Measurements from ENCODE around the gene KRTAP10-12. TPM values are rescaled to one million over a fixed set of nuclear protein-coding genes. Genes with fewer than 3 reads are reported as not detected.

Gene KRTAP10-12
- polyA plus RNA-seq, 1 of the 3 experiments (the other 2 are of a cell fraction), result not detected

- H3K4me2 ChIP-seq, result no peak overlapping the region
- H3K36me3 ChIP-seq (replicated peaks in 1 of 2; ENCODE audit: control insufficient read depth in 1 of 2, insufficient read depth in 2 of 2, low read length in 1 of 2), result no peaks in the 10 kb centered on the region
- H3K79me2 ChIP-seq (ENCODE audit: insufficient read depth), result no peaks in the 10 kb centered on the region
- peaks cover 38% of the 10 kb centered on the region; the same call in 1 of the 2 replicates for H3K27me3 ChIP-seq (ENCODE audit: insufficient read depth)
- ChIA-PET CTCF (interaction anchor here (0.6 kb wide), 1 partner anchor 26 kb away, joined by 3 read pairs; no protein-coding TSS in a partner anchor), POLR2A (no interaction called here)
- no peak overlapping the region for H3K27ac ChIP-seq (ENCODE audit: low read depth in 2 of 2, low read length in 1 of 2)
- no peak overlapping the region for H3K4me3 ChIP-seq (ENCODE audit: low read depth in 2 of 2, low read length in 1 of 2)
- WGBS (ENCODE audit: low lambda C conversion rate), result 57% methylated on average over 13 of the region's 23 CpGs
- H3K9ac ChIP-seq, result no peak overlapping the region
- no peaks in the 10 kb centered on the region for H3K4me1 ChIP-seq (ENCODE audit: control insufficient read depth in 1 of 2, insufficient read depth in 2 of 2, low read depth in 1 of 2, low read length in 1 of 2)
- H3K9me2 ChIP-seq, result no peaks in the 10 kb centered on the region
- no peaks in the 10 kb centered on the region for H3F3A ChIP-seq (replicated peaks; ENCODE audit: insufficient read depth)
- no peak overlapping the region for H2AFZ ChIP-seq (ENCODE audit: low read depth)
- TF ChIP-seq GATA2 (CRISPR knock-in tag; IDR thresholded peaks at IDR 0.05), result no peak
- TF ChIP-seq USF1 (IDR thresholded peaks at IDR 0.05; ENCODE audit: borderline replicate concordance, low read depth), result no peak
- no peaks in the 10 kb centered on the region for H3K9me3 ChIP-seq
- no peaks in the 10 kb centered on the region for H4K20me1 ChIP-seq (ENCODE audit: insufficient read depth)
- DNase-seq, result no peak
Observed at GRCh38 chr21:44729336-44730027, 32.5 kb downstream of the KRTAP10-12 start.

DNA sequence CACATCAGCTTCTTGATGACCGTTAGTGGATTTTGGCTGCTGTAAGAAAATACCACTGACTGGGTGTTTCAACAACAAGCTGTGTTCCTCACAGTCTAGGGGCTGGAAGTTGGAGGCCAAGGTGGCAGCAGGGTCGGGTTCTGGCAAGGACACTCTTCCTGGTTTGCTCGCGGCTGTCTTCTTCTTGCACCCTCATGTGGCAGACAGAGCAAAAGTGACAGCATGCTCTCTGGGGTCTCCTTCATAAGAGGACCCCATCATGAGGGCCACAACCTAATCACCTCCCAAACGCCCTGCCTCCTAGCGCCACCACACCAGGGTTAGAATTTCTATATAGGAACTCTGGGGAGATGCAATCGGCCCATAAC lies 33.0 kb downstream of the KRTAP10-12 start:
- Histone ChIP-seq H3K9me2 (no peaks in the 10 kb centered on the region), H2AFZ (ENCODE audit: low read depth) (no peak overlapping the region), H3K79me2 (ENCODE audit: insufficient read depth) (no peaks in the 10 kb centered on the region), H3K9ac (no peak overlapping the region), H3K27ac (ENCODE audit: low read depth in 2 of 2, low read length in 1 of 2) (no peak overlapping the region), H3F3A (replicated peaks; ENCODE audit: insufficient read depth) (no peaks in the 10 kb centered on the region), H3K27me3 (ENCODE audit: insufficient read depth) (peaks cover 38% of the 10 kb centered on the region; the same call in 1 of the 2 replicates), H3K4me2 (no peak overlapping the region), H3K4me1 (ENCODE audit: control insufficient read depth in 1 of 2, insufficient read depth in 2 of 2, low read depth in 1 of 2, low read length in 1 of 2) (no peaks in the 10 kb centered on the region), H4K20me1 (ENCODE audit: insufficient read depth) (no peaks in the 10 kb centered on the region), H3K36me3 (replicated peaks in 1 of 2; ENCODE audit: control insufficient read depth in 1 of 2, insufficient read depth in 2 of 2, low read length in 1 of 2) (no peaks in the 10 kb centered on the region), H3K4me3 (ENCODE audit: low read depth in 2 of 2, low read length in 1 of 2) (no peak overlapping the region), H3K9me3 (no peaks in the 10 kb centered on the region)
- ChIA-PET CTCF (interaction anchor here (0.6 to 1.3 kb wide), 2 partner anchors 26 to 63 kb away, joined by 3 to 5 read pairs; no protein-coding TSS in a partner anchor), POLR2A (no interaction called here)
- WGBS (ENCODE audit: low lambda C conversion rate), result 24% methylated on average over 4 of the region's 7 CpGs
- TF ChIP-seq MEF2A (IDR thresholded peaks at IDR 0.05; ENCODE audit: borderline replicate concordance, low read depth) (no peak), TCF12 (IDR thresholded peaks at IDR 0.05) (no peak), RFX5 (IDR thresholded peaks at IDR 0.05; ENCODE audit: low read length) (no peak), POLR2AphosphoS5 (IDR thresholded peaks at IDR 0.05; ENCODE audit: low read depth, low read length) (no peak), EP300 (IDR thresholded peaks at IDR 0.05; ENCODE audit: borderline replicate concordance in 1 of 2, low read depth in 1 of 2, low read length in 1 of 2) (no peak), ELF1 (IDR thresholded peaks at IDR 0.05) (no peak), FOXM1 (IDR thresholded peaks at IDR 0.05; ENCODE audit: low read depth) (no peak)
- DNase-seq, result no peak

GRCh38 chr21:44730951-44731579 lies 34.1 kb downstream of the KRTAP10-12 start:
- POLR2A ChIA-PET, result no interaction called here
- CTCF ChIA-PET, result interaction anchor here (1.3 kb wide), 1 partner anchor 62 kb away, joined by 5 read pairs; no protein-coding TSS in a partner anchor
- Histone ChIP-seq H3K27ac (ENCODE audit: low read depth in 2 of 2, low read length in 1 of 2) (no peak overlapping the region), H3K27me3 (ENCODE audit: insufficient read depth) (peaks cover 38% of the 10 kb centered on the region; the same call in 1 of the 2 replicates), H3K9ac (no peak overlapping the region), H3F3A (replicated peaks; ENCODE audit: insufficient read depth) (no peaks in the 10 kb centered on the region), H3K79me2 (ENCODE audit: insufficient read depth) (no peaks in the 10 kb centered on the region), H3K4me3 (ENCODE audit: low read depth in 2 of 2, low read length in 1 of 2) (no peak overlapping the region), H3K9me3 (no peaks in the 10 kb centered on the region), H3K4me1 (ENCODE audit: control insufficient read depth in 1 of 2, insufficient read depth in 2 of 2, low read depth in 1 of 2, low read length in 1 of 2) (no peaks in the 10 kb centered on the region), H2AFZ (ENCODE audit: low read depth) (no peak overlapping the region), H3K36me3 (replicated peaks in 1 of 2; ENCODE audit: control insufficient read depth in 1 of 2, insufficient read depth in 2 of 2, low read length in 1 of 2) (no peaks in the 10 kb centered on the region), H3K4me2 (no peak overlapping the region), H3K9me2 (no peaks in the 10 kb centered on the region), H4K20me1 (ENCODE audit: insufficient read depth) (no peaks in the 10 kb centered on the region)
- no peak for DNase-seq
- 26% methylated on average over 9 of the region's 9 CpGs for WGBS (ENCODE audit: low lambda C conversion rate)
- no peak for TF ChIP-seq FOXM1 (IDR thresholded peaks at IDR 0.05; ENCODE audit: low read depth)
- TF ChIP-seq FOXJ3 (CRISPR knock-in tag; IDR thresholded peaks at IDR 0.05), result no peak
- no peak for TF ChIP-seq EP300 (IDR thresholded peaks at IDR 0.05; ENCODE audit: borderline replicate concordance in 1 of 2, low read depth in 1 of 2, low read length in 1 of 2)
- TF ChIP-seq RAD21 (IDR thresholded peaks at IDR 0.05; ENCODE audit: low read length), result no peak
- TF ChIP-seq, protein P1, sequence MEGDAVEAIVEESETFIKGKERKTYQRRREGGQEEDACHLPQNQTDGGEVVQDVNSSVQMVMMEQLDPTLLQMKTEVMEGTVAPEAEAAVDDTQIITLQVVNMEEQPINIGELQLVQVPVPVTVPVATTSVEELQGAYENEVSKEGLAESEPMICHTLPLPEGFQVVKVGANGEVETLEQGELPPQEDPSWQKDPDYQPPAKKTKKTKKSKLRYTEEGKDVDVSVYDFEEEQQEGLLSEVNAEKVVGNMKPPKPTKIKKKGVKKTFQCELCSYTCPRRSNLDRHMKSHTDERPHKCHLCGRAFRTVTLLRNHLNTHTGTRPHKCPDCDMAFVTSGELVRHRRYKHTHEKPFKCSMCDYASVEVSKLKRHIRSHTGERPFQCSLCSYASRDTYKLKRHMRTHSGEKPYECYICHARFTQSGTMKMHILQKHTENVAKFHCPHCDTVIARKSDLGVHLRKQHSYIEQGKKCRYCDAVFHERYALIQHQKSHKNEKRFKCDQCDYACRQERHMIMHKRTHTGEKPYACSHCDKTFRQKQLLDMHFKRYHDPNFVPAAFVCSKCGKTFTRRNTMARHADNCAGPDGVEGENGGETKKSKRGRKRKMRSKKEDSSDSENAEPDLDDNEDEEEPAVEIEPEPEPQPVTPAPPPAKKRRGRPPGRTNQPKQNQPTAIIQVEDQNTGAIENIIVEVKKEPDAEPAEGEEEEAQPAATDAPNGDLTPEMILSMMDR (IDR thresholded peaks at IDR 0.05), result no peak
- TF ChIP-seq, protein P2, sequence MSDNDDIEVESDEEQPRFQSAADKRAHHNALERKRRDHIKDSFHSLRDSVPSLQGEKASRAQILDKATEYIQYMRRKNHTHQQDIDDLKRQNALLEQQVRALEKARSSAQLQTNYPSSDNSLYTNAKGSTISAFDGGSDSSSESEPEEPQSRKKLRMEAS (IDR thresholded peaks at IDR 0.05; ENCODE audit: low read depth), result no peak
- no peak for TF ChIP-seq NFIC (IDR thresholded peaks at IDR 0.05; ENCODE audit: borderline replicate concordance)
- TF ChIP-seq EZH2phosphoT487 (IDR thresholded peaks at IDR 0.05; ENCODE audit: borderline replicate concordance, low read depth), result no peak
- no peak for TF ChIP-seq FOSL2 (IDR thresholded peaks at IDR 0.05; ENCODE audit: borderline replicate concordance, low read depth)
- no peak for TF ChIP-seq RFX5 (IDR thresholded peaks at IDR 0.05; ENCODE audit: low read length)

All from SK-N-SH (cell line).